Kidney epithelial cell (primary cell): ENCODE measurements around the gene PPFIBP1. TPM values are rescaled to one million over a fixed set of nuclear protein-coding genes. Genes with fewer than 3 reads are reported as not detected.
A peak's percentile ranks its signal among the peaks of the same experiment; 100 is the strongest.
"Not testable (repeated sequence)": the region's sequence is repeated elsewhere in the genome, so short reads cannot be mapped to it uniquely, and the experiment has no call there.

Experiments
- DNase-seq: peaks from one replicate; pipeline ENCODE4 v3.0.0-alpha.2; 2010; ENCODE audit warnings: low read depth
- H3K27me3 ChIP-seq: 2 replicates; pipeline ENCODE4 v1.6.0; 2011; ENCODE audit warnings: low read length; ENCODE audit not compliant: control insufficient read depth, insufficient read depth
- H3K36me3 ChIP-seq: 2 replicates; pipeline ENCODE4 v1.5.1; 2011; ENCODE audit warnings: low read length; ENCODE audit not compliant: control insufficient read depth, insufficient read depth
- H3K4me3 ChIP-seq: 2 replicates; pipeline ENCODE4 v1.5.1; 2011; ENCODE audit warnings: low read depth, mild to moderate bottlenecking, control low read depth, low read length
- total RNA-seq: library from RNA; depleted of rRNA; stranded (reverse); fragments of >200 nt; gene quantifications from 2 replicates; pipeline ENCODE4 v1.2.3, GENCODE V29; 2015
- TF ChIP-seq, protein P1 (sequence below): IDR thresholded peaks from 2 replicates; pipeline ENCODE4 v1.5.1; 2011; ENCODE audit warnings: mild to moderate bottlenecking, moderate library complexity, low read length, control low read depth, inconsistent platforms; ENCODE audit not compliant: insufficient read depth, poor library complexity, severe bottlenecking

PPFIBP1 gene
- total RNA-seq, 1 donor from 2014 or later: 119 TPM

DNA sequence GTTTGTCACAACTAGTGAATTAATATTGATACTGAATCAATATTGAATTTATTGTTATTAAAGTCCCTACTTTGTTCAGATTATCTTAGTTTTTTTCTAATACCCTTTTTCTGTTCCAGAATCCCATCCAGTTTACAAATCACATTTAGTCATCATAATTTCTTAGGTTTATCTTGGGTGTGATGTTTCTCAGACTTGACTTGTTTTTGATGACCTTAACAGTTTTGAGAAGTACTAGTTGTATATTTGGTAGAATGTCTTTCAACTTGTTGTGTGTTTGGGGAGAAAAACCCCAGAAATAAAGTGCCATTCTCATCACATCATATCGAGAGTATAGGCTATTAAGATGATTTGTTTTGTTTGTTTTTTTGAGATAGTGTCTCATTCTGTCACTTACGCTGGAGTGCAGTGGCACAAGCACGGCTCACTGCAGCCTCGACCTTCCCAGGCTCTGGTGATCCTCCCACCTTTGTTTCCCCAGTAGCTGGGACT lies 206.1 kb downstream of the PPFIBP1 start:
- Histone ChIP-seq H3K27me3 (no peaks in the 10 kb centered on the region), H3K4me3 (no peak overlapping the region), H3K36me3 (peaks cover 2% of the 10 kb centered on the region)
- TF ChIP-seq, protein P1, sequence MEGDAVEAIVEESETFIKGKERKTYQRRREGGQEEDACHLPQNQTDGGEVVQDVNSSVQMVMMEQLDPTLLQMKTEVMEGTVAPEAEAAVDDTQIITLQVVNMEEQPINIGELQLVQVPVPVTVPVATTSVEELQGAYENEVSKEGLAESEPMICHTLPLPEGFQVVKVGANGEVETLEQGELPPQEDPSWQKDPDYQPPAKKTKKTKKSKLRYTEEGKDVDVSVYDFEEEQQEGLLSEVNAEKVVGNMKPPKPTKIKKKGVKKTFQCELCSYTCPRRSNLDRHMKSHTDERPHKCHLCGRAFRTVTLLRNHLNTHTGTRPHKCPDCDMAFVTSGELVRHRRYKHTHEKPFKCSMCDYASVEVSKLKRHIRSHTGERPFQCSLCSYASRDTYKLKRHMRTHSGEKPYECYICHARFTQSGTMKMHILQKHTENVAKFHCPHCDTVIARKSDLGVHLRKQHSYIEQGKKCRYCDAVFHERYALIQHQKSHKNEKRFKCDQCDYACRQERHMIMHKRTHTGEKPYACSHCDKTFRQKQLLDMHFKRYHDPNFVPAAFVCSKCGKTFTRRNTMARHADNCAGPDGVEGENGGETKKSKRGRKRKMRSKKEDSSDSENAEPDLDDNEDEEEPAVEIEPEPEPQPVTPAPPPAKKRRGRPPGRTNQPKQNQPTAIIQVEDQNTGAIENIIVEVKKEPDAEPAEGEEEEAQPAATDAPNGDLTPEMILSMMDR: no peak
- no peak for DNase-seq

DNA sequence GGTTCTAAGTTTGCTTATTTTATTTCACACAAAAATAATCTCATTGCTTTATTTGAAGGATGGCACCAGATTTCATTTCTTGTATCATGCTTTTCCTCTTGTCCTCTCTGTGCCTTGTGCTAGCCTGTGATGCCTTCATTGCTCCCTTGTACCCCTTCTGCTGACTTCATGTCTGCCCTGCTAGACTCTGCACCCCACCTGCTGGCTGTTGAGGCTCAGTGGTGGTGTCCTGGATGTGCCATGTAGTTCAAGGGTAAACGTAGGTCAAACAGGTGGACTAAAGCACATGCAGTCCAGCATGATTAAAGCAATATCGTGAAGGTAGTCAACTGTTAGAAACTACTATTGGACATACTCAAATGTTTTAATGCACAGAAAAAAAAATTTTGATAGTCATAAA lies 208.3 kb downstream of the PPFIBP1 start:
- Histone ChIP-seq H3K4me3 (no peak overlapping the region), H3K36me3 (no peaks in the 10 kb centered on the region), H3K27me3 (no peaks in the 10 kb centered on the region)
- DNase-seq: no peak
- TF ChIP-seq, protein P1: peak; percentile 42

DNA sequence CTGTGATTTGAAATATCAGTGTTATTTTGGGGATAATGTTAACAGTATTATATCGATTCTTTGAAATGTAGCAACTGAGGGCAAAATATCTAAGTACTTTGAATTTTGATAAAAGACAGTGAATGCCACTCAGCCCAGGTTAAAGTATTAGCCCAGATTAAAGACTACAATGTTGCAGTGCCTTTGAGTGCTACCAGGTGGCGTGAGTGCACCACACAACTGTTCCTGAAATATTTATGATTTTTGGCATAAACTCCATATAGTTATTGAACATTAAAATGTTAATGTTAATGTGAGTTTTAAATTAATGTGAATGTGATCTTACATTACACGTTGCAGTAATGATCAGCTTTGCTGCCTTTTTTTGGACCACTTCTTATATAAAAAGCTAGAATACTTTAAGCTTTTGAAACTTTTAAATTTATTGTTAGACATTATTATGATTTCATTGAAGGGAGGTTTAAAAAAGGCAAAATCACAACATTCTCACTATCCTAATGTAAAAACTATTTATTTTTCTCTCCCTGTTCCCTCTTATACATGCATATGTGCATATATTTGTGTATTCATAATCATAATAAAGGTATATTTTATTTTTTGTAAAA lies 209.1 kb downstream of the PPFIBP1 start:
- Histone ChIP-seq H3K27me3 (no peaks in the 10 kb centered on the region), H3K4me3 (no peak overlapping the region), H3K36me3 (no peaks in the 10 kb centered on the region)
- no peak for DNase-seq
- TF ChIP-seq, protein P1: peak; percentile 82

DNA sequence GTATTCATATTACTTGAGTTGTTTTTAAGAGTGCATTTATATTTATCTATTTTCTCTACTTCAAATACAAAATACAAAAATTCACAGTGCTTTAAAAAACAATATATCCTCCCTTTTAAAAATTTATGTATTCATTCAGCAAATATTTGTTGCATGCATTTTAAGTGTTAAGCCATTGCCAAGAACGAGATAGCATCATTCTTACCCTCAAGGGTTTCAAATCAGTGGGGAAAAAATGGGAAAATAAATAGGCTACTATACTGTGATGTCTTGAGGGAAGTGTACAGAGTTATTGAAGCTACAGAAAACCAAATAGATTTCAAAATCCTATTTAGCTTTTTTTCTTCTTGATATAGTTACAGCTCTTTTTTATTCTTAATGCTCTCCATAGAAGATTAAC lies 209.8 kb downstream of the PPFIBP1 start:
- DNase-seq: no peak
- TF ChIP-seq, protein P1: no peak
- Histone ChIP-seq H3K4me3 (no peak overlapping the region), H3K36me3 (no peaks in the 10 kb centered on the region), H3K27me3 (no peaks in the 10 kb centered on the region)

- not testable (repeated sequence) for H3K4me3 ChIP-seq, H3K27me3 ChIP-seq, DNase-seq, H3K36me3 ChIP-seq
These were observed 210.3 kb downstream of the PPFIBP1 start for GRCh38 chr12:27734321-27734720.

- DNase-seq: no peak
- H3K27me3 ChIP-seq: no peaks in the 10 kb centered on the region
- TF ChIP-seq, protein P1: no peak
- no peaks in the 10 kb centered on the region for H3K36me3 ChIP-seq
- no peak overlapping the region for H3K4me3 ChIP-seq
These were observed 219.6 kb downstream of the PPFIBP1 start for GRCh38 chr12:27743601-27744000.

Other genes starting within 250 kb of the PPFIBP1 start
- gene BMAL2, start 191.4 kb upstream of the PPFIBP1 start, total RNA-seq: 28.4 and 31.3 TPM in 2 replicates
- gene SMCO2, start 77.5 kb upstream of the PPFIBP1 start, total RNA-seq: 0.58 and 1.5 TPM in 2 replicates
- gene REP15, start 172.2 kb downstream of the PPFIBP1 start, total RNA-seq: 1.3 and 1.9 TPM in 2 replicates
- 65.8 and 93.3 TPM in 2 replicates for gene MRPS35, start 186.6 kb downstream of the PPFIBP1 start, total RNA-seq